ENCODE results near the gene GPR39.

DNA sequence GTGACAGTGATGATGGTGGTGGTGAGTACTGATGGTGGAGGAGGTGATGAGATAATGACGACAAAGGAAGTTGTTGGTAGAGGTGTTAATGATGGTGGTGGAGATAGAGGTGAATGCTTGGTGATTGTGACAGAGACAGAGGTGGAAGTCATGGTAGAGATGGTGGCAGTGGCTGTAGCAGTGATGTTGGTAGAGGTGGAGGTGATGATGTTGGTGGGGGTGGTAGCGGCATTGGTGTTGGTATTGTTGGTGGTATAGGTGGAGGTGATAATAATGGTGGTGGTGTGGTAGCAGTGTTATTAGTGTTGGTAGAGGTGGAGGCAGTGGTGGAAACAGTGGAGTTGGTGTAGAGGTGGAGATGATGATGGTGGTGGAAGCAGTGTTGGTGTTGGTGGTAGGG, 217.0 kb downstream of the GPR39 start:
- TF ChIP-seq CTCF (IDR thresholded peaks at IDR 0.05) (no peak), POLR2A (IDR thresholded peaks at IDR 0.05) (no peak)

Data from adrenal gland (tissue), 5 donors.